ENCODE results near the gene PLPPR1. TPM values are rescaled to one million over a fixed set of nuclear protein-coding genes. Genes with fewer than 3 reads are reported as not detected.

PLPPR1 gene
- total and polyA plus RNA-seq, 2 of the 13 experiments (the other 11 are each of a cell fraction or from before 2014, with no cell fraction given), result 16.0 to 84.7 TPM

- TF ChIP-seq, protein P1, sequence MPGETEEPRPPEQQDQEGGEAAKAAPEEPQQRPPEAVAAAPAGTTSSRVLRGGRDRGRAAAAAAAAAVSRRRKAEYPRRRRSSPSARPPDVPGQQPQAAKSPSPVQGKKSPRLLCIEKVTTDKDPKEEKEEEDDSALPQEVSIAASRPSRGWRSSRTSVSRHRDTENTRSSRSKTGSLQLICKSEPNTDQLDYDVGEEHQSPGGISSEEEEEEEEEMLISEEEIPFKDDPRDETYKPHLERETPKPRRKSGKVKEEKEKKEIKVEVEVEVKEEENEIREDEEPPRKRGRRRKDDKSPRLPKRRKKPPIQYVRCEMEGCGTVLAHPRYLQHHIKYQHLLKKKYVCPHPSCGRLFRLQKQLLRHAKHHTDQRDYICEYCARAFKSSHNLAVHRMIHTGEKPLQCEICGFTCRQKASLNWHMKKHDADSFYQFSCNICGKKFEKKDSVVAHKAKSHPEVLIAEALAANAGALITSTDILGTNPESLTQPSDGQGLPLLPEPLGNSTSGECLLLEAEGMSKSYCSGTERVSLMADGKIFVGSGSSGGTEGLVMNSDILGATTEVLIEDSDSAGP (CRISPR knock-in tag; IDR thresholded peaks at IDR 0.05; ENCODE audit: borderline replicate concordance), result peak; percentile 87; the same call in 1 of the 2 replicates
- peak; percentile 44; the same call in 1 of the 2 replicates for TF ChIP-seq ZNF263 (CRISPR knock-in tag; IDR thresholded peaks at IDR 0.05)
- TF ChIP-seq PHF21A (CRISPR knock-in tag; IDR thresholded peaks at IDR 0.05), result peak; percentile 72
- TF ChIP-seq HINFP (CRISPR knock-in tag; IDR thresholded peaks at IDR 0.05; ENCODE audit: low read depth), result peak; percentile 57
- no peak for TF ChIP-seq CERS6 (CRISPR knock-in tag; IDR thresholded peaks at IDR 0.05)
- TF ChIP-seq ZKSCAN8 (CRISPR knock-in tag; IDR thresholded peaks at IDR 0.05; ENCODE audit: borderline replicate concordance), result no peak
- peak; percentile 77 for TF ChIP-seq POLR2G (IDR thresholded peaks at IDR 0.05; ENCODE audit: low read depth, low read length)
- TF ChIP-seq PHF8 (CRISPR knock-in tag; IDR thresholded peaks at IDR 0.05), result peak; percentile 58; the same call in 1 of the 2 replicates
- peak; percentile 13; the same call in 1 of the 2 replicates for TF ChIP-seq MIXL1 (CRISPR knock-in tag; IDR thresholded peaks at IDR 0.05)
- TF ChIP-seq, protein P2, sequence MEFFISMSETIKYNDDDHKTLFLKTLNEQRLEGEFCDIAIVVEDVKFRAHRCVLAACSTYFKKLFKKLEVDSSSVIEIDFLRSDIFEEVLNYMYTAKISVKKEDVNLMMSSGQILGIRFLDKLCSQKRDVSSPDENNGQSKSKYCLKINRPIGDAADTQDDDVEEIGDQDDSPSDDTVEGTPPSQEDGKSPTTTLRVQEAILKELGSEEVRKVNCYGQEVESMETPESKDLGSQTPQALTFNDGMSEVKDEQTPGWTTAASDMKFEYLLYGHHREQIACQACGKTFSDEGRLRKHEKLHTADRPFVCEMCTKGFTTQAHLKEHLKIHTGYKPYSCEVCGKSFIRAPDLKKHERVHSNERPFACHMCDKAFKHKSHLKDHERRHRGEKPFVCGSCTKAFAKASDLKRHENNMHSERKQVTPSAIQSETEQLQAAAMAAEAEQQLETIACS (CRISPR knock-in tag; IDR thresholded peaks at IDR 0.05), result peak; percentile 92
- TF ChIP-seq RBM22 (optimal IDR thresholded peaks at IDR 0.05; ENCODE audit: low read length), result no peak
- peak; percentile 19; the same call in 1 of the 2 replicates for TF ChIP-seq ZNF556 (CRISPR knock-in tag; IDR thresholded peaks at IDR 0.05; ENCODE audit: borderline replicate concordance)
- TF ChIP-seq NFKBIZ (CRISPR knock-in tag; IDR thresholded peaks at IDR 0.05), result 0 out of 2 replicates have a peak, but pooled peaks have one; percentile 53
- TF ChIP-seq LCORL (IDR thresholded peaks at IDR 0.05), result no peak
- peak; percentile 88 for TF ChIP-seq LCORL (CRISPR knock-in tag; IDR thresholded peaks at IDR 0.05)
- TF ChIP-seq, protein P3, sequence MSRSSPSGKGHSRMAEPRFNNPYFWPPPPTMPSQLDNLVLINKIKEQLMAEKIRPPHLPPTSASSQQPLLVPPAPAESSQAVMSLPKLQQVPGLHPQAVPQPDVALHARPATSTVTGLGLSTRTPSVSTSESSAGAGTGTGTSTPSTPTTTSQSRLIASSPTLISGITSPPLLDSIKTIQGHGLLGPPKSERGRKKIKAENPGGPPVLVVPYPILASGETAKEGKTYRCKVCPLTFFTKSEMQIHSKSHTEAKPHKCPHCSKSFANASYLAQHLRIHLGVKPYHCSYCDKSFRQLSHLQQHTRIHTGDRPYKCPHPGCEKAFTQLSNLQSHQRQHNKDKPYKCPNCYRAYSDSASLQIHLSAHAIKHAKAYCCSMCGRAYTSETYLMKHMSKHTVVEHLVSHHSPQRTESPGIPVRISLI (CRISPR knock-in tag; IDR thresholded peaks at IDR 0.05; ENCODE audit: borderline replicate concordance), result 0 out of 2 replicates have a peak, but pooled peaks have one; percentile 9
- no peak for TF ChIP-seq MAFG (CRISPR knock-in tag; IDR thresholded peaks at IDR 0.05)
- 0 out of 2 replicates have a peak, but pooled peaks have one; percentile 30 for TF ChIP-seq ZNF414 (CRISPR knock-in tag; IDR thresholded peaks at IDR 0.05)
These were observed at the start of gene PLPPR1 (continued) for GRCh38 chr9:101028346-101029314.
